Gastroesophageal sphincter (tissue), 4 donors: Measurements from ENCODE around the gene SPART. TPM values are rescaled to one million over a fixed set of nuclear protein-coding genes. Genes with fewer than 3 reads are reported as not detected.

Experiments used
- ATAC-seq: fragments of 150-250 bp; one replicate; pipeline ENCODE4 v1.9.1; 2016; ENCODE audit warnings: mild to moderate bottlenecking, moderate library complexity
- H3K27ac ChIP-seq, 4 donors: fragments of 200-600 bp; sonication (generic) in 3 of 4; 1 replicate in 3 of 4; 2 replicates in 1 of 4; pipeline ENCODE4 v1.5.1; 2016 to 2019
- H3K27me3 ChIP-seq: fragments of 200-600 bp; sonication (generic); one replicate; pipeline ENCODE4 v1.5.1; 2019
- H3K36me3 ChIP-seq, 2 donors: fragments of 200-600 bp; sonication (generic); one replicate each; pipeline ENCODE4 v1.5.1; 2019; ENCODE audit warnings: control low read depth in 1 of 2
- H3K4me1 ChIP-seq, 3 donors: fragments of 200-600 bp; sonication (generic); 1 replicate in 2 of 3; 2 replicates in 1 of 3; pipeline ENCODE4 v1.5.1; 2016 to 2019; ENCODE audit warnings: control low read depth in 2 of 3
- H3K4me3 ChIP-seq, 2 donors: fragments of 200-600 bp; sonication (generic); one replicate each; pipeline ENCODE4 v1.5.1; 2019; ENCODE audit warnings: mild to moderate bottlenecking in 1 of 2, moderate library complexity in 1 of 2
- H3K9me3 ChIP-seq, 3 donors: fragments of 200-600 bp; sonication (generic); one replicate each; pipeline ENCODE4 v1.5.1; 2017 to 2019; ENCODE audit warnings: control low read depth in 2 of 3
- EP300 ChIP-seq: sonication (generic); formaldehyde crosslinking; IDR thresholded peaks from one replicate; pipeline ENCODE4 v1.6.1; 2017; ENCODE audit warnings: antibody characterized with exemption, mild to moderate bottlenecking
- POLR2A ChIP-seq, 2 donors: fragments of 450-650 bp; IDR thresholded peaks; one replicate each; pipeline ENCODE4 v1.6.1; 2017; ENCODE audit warnings: antibody characterized with exemption in 2 of 2, mild to moderate bottlenecking in 2 of 2, moderate library complexity in 1 of 2
- POLR2AphosphoS5 ChIP-seq: sonication (generic); formaldehyde crosslinking; IDR thresholded peaks from one replicate; pipeline ENCODE4 v1.6.1; 2017; ENCODE audit warnings: antibody characterized with exemption
- WGBS, 2 donors: methylation state at CpG; one replicate each; pipeline ENCODE4 v1.1.5; 2018; ENCODE audit warnings: low coverage in 1 of 2; 5-methylcytosine and 5-hydroxymethylcytosine counted together
- total RNA-seq, 4 donors: library from RNA; depleted of rRNA; stranded (reverse); fragments of >200 nt; gene quantifications; one replicate each; pipeline ENCODE4 v1.1.0, GENCODE V29; 2016
- TF ChIP-seq, protein P1 (sequence below), 4 experiments: fragments of 200-600 bp in 2 of 4; fragments of 450-650 bp in 2 of 4; sonication (generic) in 1 of 4; IDR thresholded peaks; one replicate each; pipeline ENCODE4 v1.5.1; 2017 to 2019; ENCODE audit warnings: antibody characterized with exemption in 4 of 4, mild to moderate bottlenecking in 2 of 4, moderate library complexity in 2 of 4

Gene SPART
- total RNA-seq, 4 donors from 2014 or later = 113 to 173 (median 128) TPM

DNA sequence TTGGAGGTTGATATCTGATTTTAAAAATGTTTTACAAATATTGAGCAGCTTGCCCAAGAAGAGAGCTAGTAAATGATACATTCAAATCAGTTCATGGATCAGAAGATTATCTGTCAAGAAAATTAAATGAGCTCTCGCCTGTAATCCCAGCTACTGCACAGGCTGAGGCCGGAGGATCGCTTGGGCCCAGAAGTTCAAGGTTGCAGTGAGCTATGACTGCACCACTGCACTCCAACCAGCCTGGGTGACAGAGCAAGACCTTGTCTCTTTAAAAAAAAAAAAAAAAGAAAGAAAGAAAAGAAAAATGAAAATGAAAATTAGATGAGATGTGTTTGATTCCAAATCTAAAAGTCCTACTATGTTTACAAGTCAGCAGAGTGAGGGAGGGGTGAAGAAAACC is 2.4 kb downstream of the SPART start:
- Histone ChIP-seq H3K27ac (peak overlapping the region in 3 of 4 donors; percentile 96 to 100 (median 97)), H3K36me3 (no peaks in the 10 kb centered on the region), H3K27me3 (no peaks in the 10 kb centered on the region), H3K9me3 (no peaks in the 10 kb centered on the region), H3K4me1 (peaks cover 0 to 63% (median 0%) of the 10 kb centered on the region in 3 donors), H3K4me3 (peak overlapping the region in 1 of 2 donors; percentile 74)
- ATAC-seq = no peak
- WGBS, 2 donors = 90 to 100% methylated on average over 1 to 2 of the region's 3 CpGs
- no peak for TF ChIP-seq POLR2AphosphoS5
- TF ChIP-seq POLR2A (IDR thresholded peaks at IDR 0.05) = no peak
- no peak for TF ChIP-seq EP300

DNA sequence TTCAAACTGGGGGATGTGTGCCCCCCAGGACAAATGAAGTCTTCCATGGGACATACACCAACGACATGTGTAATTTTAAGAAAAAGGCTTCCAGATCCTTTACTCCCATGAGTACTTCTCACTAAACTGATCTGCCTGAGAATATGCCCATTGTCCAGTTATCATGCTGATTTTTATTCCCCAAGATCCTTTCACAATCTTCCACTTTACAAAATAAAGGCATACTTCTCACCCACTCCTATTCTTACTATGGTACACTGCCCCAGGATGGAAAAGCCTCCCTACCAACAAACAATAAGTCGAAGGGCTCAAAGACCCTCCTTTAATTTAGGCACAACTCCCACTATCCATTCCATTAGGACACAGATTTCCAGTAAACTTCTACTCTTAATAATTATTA is 3.5 kb downstream of the SPART start:
- H3K27ac ChIP-seq = no peak overlapping the region
- H3K9me3 ChIP-seq = no peaks in the 10 kb centered on the region
- TF ChIP-seq, protein P1, sequence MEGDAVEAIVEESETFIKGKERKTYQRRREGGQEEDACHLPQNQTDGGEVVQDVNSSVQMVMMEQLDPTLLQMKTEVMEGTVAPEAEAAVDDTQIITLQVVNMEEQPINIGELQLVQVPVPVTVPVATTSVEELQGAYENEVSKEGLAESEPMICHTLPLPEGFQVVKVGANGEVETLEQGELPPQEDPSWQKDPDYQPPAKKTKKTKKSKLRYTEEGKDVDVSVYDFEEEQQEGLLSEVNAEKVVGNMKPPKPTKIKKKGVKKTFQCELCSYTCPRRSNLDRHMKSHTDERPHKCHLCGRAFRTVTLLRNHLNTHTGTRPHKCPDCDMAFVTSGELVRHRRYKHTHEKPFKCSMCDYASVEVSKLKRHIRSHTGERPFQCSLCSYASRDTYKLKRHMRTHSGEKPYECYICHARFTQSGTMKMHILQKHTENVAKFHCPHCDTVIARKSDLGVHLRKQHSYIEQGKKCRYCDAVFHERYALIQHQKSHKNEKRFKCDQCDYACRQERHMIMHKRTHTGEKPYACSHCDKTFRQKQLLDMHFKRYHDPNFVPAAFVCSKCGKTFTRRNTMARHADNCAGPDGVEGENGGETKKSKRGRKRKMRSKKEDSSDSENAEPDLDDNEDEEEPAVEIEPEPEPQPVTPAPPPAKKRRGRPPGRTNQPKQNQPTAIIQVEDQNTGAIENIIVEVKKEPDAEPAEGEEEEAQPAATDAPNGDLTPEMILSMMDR (IDR thresholded peaks at IDR 0.05) = no peak
- TF ChIP-seq POLR2A (IDR thresholded peaks at IDR 0.05) = no peak
- TF ChIP-seq EP300 = no peak
- no peak for TF ChIP-seq POLR2AphosphoS5
- no peaks in the 10 kb centered on the region for H3K36me3 ChIP-seq
- ATAC-seq = no peak
- no peaks in the 10 kb centered on the region for H3K27me3 ChIP-seq
- H3K4me3 ChIP-seq = no peak overlapping the region
- H3K4me1 ChIP-seq = peaks cover 0 to 72% (median 0%) of the 10 kb centered on the region in 3 donors
- WGBS, 2 donors = 80 to 92% methylated on average over 1 to 2 of the region's 2 CpGs

GRCh38 chr13:36341718-36342117 is 4.5 kb downstream of the SPART start:
- H3K9me3 ChIP-seq = no peaks in the 10 kb centered on the region
- H3K4me3 ChIP-seq = no peak overlapping the region
- H3K27me3 ChIP-seq = no peaks in the 10 kb centered on the region
- no peaks in the 10 kb centered on the region for H3K36me3 ChIP-seq
- H3K27ac ChIP-seq = no peak overlapping the region
- TF ChIP-seq POLR2AphosphoS5 (no peak), POLR2A (IDR thresholded peaks at IDR 0.05) (no peak), EP300 (no peak)
- TF ChIP-seq, protein P1 (IDR thresholded peaks at IDR 0.05) = no peak
- no peak for ATAC-seq
- WGBS, 2 donors = 60 to 70% methylated on average over 1 of the region's 1 CpG
- H3K4me1 ChIP-seq = peaks cover 0 to 75% (median 0%) of the 10 kb centered on the region in 3 donors

DNA sequence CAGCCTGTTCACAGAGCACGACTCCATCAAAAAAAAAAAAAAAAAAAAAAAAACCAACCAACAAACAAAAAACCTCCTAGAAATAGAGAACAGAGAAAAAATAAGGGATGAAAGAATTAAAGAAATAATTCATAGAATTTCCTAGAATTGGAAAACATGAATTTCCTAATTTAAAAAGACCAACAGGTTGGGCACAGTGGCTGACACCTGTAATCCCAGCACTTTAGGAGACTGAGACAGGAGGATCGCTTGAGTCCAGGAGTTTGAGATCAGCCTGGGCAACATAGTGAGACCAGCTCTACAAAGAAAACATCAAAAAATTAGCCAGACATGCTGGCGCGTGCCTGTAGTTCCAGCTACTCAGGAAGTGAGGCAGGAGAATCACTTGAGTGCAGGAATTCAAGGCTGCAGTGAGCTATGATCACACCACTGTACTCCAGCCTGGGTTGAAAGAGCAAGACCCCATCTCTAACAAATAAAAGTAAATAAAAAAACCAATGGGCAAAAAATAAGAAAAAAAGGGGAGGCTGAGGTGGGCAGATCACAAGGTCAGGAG is 6.5 kb downstream of the SPART start:
- ATAC-seq = no peak
- no peaks in the 10 kb centered on the region for H3K27me3 ChIP-seq
- no peak overlapping the region for H3K27ac ChIP-seq
- no peak overlapping the region for H3K4me3 ChIP-seq
- peaks cover 0 to 93% (median 4%) of the 10 kb centered on the region in 3 donors for H3K4me1 ChIP-seq
- WGBS, 2 donors = 87% methylated on average over 3 of the region's 4 CpGs; no CpG with 5 or more reads in 1 of the 2 donors
- peaks cover 0 to 4% of the 10 kb centered on the region in 2 donors for H3K36me3 ChIP-seq
- no peak for TF ChIP-seq POLR2A (IDR thresholded peaks at IDR 0.05)
- no peak for TF ChIP-seq EP300
- TF ChIP-seq, protein P1 (IDR thresholded peaks at IDR 0.05) = no peak
- no peak for TF ChIP-seq POLR2AphosphoS5
- H3K9me3 ChIP-seq = no peaks in the 10 kb centered on the region

DNA sequence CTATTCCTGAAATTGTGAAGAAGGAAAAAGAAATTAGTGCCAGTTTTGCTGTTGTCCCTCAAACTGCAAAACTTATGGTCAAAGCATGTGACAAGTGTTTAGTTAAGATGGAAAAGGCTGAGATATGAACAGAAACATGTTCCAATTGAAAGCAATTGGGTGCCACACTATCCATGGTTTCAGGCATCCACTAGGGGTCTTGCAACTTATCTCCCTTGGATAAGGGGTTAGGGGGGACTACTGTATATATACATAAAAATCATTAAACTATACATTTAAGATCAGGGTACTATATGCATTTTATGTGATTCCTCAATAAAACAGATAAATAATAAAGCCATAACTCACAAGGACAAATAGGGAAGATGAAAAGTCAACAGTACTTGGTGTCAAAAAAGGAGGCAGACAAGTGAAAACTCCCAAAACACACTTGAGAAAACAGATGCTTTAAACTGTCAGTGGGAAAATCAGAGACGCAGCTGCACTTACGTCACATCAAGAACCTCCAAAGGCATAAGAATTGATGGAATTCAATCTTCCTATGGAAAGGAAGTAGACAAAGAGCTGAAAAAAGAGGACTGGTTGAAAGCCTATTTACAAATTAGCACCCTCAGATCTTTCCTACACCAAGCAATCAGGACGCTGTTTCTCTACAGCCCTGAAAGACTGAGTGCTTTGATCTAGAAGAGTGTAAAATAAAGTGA is 8.1 kb downstream of the SPART start:
- no peak for ATAC-seq
- 69 to 83% methylated on average over 3 of the region's 3 CpGs for WGBS, 2 donors
- Histone ChIP-seq H3K9me3 (no peaks in the 10 kb centered on the region), H3K27ac (no peak overlapping the region), H3K4me3 (no peak overlapping the region), H3K4me1 (peaks cover 0 to 94% (median 4%) of the 10 kb centered on the region in 3 donors), H3K36me3 (peaks cover 0 to 5% of the 10 kb centered on the region in 2 donors), H3K27me3 (no peaks in the 10 kb centered on the region)
- no peak for TF ChIP-seq POLR2AphosphoS5
- TF ChIP-seq, protein P1 (IDR thresholded peaks at IDR 0.05) = no peak
- TF ChIP-seq EP300 = no peak
- TF ChIP-seq POLR2A (IDR thresholded peaks at IDR 0.05) = no peak
